Muscle of leg (tissue), 11 donors: ENCODE results near the gene S100PBP. TPM values are rescaled to one million over a fixed set of nuclear protein-coding genes. Genes with fewer than 3 reads are reported as not detected.
A peak's percentile ranks its signal among the peaks of the same experiment; 100 is the strongest.

ENCODE experiments used
- DNase-seq: peaks from one replicate; pipeline ENCODE4 v3.0.0; 2013
- H3K27ac ChIP-seq: one replicate; pipeline ENCODE4 v1.5.1; 2013; ENCODE audit warnings: mild to moderate bottlenecking, low read length, control low read depth
- H3K27me3 ChIP-seq: one replicate; pipeline ENCODE4 v1.6.1; 2013; ENCODE audit warnings: low read length; ENCODE audit not compliant: control insufficient read depth, insufficient read depth
- H3K36me3 ChIP-seq: one replicate; pipeline ENCODE4 v1.6.1; 2013; ENCODE audit warnings: low read length; ENCODE audit not compliant: control insufficient read depth, insufficient read depth
- H3K4me1 ChIP-seq: one replicate; pipeline ENCODE4 v1.6.1; 2013; ENCODE audit warnings: low read length; ENCODE audit not compliant: control insufficient read depth, insufficient read depth
- H3K4me3 ChIP-seq: one replicate; pipeline ENCODE4 v1.5.1; 2013; ENCODE audit warnings: low read length, control low read depth
- H3K9me3 ChIP-seq: replicated peaks from 2 replicates; pipeline ENCODE4 v1.6.1; 2013; ENCODE audit warnings: low read depth, low read length; ENCODE audit not compliant: control insufficient read depth
- WGBS: methylation state at CpG from one replicate; pipeline ENCODE4 v1.1.5; 2013; ENCODE audit warnings: missing lambda C conversion rate; ENCODE audit not compliant: insufficient coverage; 5-methylcytosine and 5-hydroxymethylcytosine counted together
- polyA plus RNA-seq, 8 donors: library from polyadenylated mRNA; unstranded; fragments of 120-200 nt; gene quantifications; one replicate each; pipeline versions ENCODE4 v1.2.1 to v1.2.3, GENCODE V29; 2013; ENCODE audit warnings: inconsistent platforms in 1 of 8, low replicate concordance in 1 of 8; ENCODE audit not compliant: insufficient read length in 8 of 8, insufficient read depth in 1 of 8
- total RNA-seq: library from RNA; stranded (reverse); fragments of 120-200 nt; gene quantifications from one replicate; pipeline ENCODE4 v1.2.4, GENCODE V29; 2013

S100PBP gene
- total and polyA plus RNA-seq, 9 donors, result 16.9 to 26.6 (median 22.8) TPM

DNA sequence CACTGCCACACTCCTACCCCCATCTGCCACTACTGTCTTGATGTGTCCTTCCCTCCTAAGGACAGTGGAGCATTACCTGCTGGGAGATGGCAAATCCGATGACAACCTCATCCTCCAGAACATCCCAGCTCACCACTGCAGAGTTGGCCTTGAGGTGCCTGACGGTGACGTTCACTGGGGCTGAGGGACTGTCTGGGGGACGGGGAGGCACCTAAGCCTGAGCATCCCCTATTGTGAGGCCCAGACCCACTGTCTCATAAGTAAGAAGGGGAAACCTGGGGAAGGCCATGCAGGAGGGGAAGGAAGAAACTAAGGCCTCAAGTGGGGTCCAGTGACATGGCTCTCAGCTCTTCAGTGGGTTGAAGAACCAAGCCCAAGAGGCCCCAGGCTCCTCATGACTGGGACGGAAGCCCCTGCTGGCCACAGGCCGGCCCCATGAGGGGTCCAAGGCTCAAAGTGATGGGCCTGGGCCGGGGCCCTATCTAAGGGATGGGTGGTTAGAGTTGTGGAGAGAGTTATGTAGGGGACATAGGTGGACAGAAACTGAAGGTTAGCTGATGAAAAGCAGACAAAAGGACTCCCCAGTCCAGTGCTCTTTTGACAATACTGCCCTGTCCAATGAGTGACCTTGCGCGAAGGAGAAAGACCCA, 51.5 kb downstream of the S100PBP start:
- Histone ChIP-seq H3K4me1 (peaks cover 45% of the 10 kb centered on the region), H3K36me3 (peaks cover 46% of the 10 kb centered on the region), H3K27me3 (peaks cover 5% of the 10 kb centered on the region), H3K9me3 (no peaks in the 10 kb centered on the region), H3K27ac (peak overlapping the region; percentile 65), H3K4me3 (peak overlapping the region; percentile 1)
- DNase-seq, result no peak
- 90% methylated on average over 5 of the region's 9 CpGs for WGBS

DNA sequence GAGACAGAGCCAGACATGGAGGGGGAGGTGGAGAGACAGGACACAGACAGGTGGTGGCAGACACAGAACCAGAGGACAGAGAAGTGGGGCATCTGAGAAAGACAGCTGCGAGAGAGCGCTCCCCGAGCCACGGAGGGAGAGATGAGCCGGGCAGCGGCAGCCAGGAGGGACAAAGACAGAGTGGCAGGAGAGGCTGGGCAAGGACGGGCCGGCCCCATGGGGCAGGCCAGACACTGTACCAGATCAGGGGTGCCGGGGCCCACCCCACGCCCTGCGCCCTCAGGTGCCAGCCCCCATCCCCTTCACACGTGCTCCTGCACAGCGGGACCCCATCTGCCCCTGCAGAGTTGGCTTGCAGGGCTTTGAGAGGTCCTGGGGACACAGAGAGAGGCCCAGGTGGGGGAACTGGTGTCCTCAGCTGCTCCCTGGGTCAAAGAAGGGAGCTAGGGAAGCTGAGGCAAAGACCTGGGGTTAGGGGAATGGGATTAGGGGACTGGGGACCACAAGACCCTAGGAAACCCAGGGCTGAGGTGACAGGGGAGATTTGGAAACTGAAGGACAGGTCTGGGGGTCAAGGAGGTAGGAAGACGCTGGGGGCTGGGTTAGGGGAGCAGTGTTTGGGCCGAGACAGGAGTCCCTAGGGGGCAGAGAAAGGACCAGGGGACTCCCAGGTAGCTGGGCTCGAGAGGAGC, 52.6 kb downstream of the S100PBP start:
- peaks cover 5% of the 10 kb centered on the region for H3K27me3 ChIP-seq
- peak overlapping the region; percentile 59 for H3K4me3 ChIP-seq
- 19% methylated on average over 12 of the region's 16 CpGs for whole genome bisulfite sequencing
- peaks cover 36% of the 10 kb centered on the region for H3K36me3 ChIP-seq
- peak overlapping the region; percentile 86 for H3K27ac ChIP-seq
- H3K9me3 ChIP-seq, result no peaks in the 10 kb centered on the region
- peaks cover 37% of the 10 kb centered on the region for H3K4me1 ChIP-seq
- DNase-seq, result peak; percentile 74

DNA sequence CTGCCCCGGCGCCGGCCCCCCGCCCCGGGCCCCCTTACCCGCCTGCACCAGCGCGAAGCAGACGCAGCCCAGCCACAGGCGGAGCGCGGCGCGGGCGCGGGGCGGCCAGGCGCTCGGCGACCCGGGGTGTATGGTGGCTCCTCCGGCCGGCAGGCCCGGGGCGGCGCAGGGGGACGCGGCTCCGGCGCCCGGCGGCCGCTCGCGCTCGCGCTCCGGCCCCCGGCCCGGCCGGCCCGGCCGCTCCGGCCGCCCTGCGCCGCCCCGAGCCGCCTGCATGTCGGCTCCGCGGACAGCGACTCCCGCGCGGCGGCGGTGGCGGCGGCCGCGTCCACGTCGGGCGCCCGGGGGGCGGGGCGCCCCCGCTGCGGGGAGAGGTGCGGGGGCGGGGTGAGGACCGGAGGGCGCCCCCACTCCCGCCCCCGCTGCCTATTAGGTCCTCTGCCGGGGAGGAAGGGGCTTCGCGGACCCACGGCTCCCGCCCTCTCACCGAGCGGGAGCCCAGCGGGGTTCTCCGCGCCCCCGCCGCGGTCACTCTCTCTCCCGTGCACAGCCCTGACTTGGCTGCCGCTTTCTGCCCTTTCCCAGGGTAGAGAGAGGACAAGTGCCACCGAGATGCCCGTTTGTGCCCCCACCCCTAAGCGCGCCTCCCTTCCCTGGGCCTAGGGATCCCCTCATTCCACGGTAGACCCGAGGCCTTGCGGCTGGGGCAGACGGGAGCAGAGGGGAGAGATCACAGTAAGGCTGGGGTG, 53.3 kb downstream of the S100PBP start, which contains the start of gene FNDC5:
TSS of gene FNDC5 (minus strand) at position 298 of the 749 bp plus-strand sequence.
- under 1% methylated on average over 90 of the region's 99 CpGs for WGBS
- H3K4me1 ChIP-seq, result peaks cover 37% of the 10 kb centered on the region
- H3K27ac ChIP-seq, result peak within 1 kb of the TSS; percentile 92
- H3K27me3 ChIP-seq, result peaks cover 5% of the 10 kb centered on the region
- DNase-seq, result peak; percentile 79
- H3K9me3 ChIP-seq, result no peaks in the 10 kb centered on the region
- H3K36me3 ChIP-seq, result peaks cover 34% of the 10 kb centered on the region
- peak within 1 kb of the TSS; percentile 73 for H3K4me3 ChIP-seq

GRCh38 chr1:32871364-32872191, 54.1 kb downstream of the S100PBP start:
- Histone ChIP-seq H3K27ac (peak overlapping the region; percentile 92), H3K36me3 (peaks cover 29% of the 10 kb centered on the region), H3K4me1 (peaks cover 42% of the 10 kb centered on the region), H3K9me3 (no peaks in the 10 kb centered on the region), H3K4me3 (peak overlapping the region; percentile 73), H3K27me3 (peaks cover 5% of the 10 kb centered on the region)
- WGBS, result 8% methylated on average over 4 of the region's 13 CpGs
- DNase-seq, result peak; percentile 94

DNA sequence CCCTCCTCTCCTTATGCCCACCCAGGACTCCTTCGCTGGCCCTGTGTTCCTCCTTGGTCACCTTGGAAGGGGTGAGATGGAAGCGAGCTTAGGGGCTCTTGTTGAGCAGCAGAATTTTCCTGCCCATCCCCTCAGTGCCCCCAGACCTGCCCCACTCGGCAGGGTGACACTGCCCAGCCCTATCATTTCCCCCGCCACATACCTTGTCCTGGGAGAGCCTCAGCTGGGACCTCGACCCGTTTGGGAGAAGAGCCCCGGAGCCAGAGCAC, 54.7 kb downstream of the S100PBP start:
- no peak for DNase-seq
- peaks cover 5% of the 10 kb centered on the region for H3K27me3 ChIP-seq
- WGBS, result 0% methylated on average over 4 of the region's 7 CpGs
- H3K36me3 ChIP-seq, result peaks cover 24% of the 10 kb centered on the region
- H3K4me3 ChIP-seq, result peak overlapping the region; percentile 73
- H3K27ac ChIP-seq, result peak overlapping the region; percentile 92
- peaks cover 47% of the 10 kb centered on the region for H3K4me1 ChIP-seq
- no peaks in the 10 kb centered on the region for H3K9me3 ChIP-seq

DNA sequence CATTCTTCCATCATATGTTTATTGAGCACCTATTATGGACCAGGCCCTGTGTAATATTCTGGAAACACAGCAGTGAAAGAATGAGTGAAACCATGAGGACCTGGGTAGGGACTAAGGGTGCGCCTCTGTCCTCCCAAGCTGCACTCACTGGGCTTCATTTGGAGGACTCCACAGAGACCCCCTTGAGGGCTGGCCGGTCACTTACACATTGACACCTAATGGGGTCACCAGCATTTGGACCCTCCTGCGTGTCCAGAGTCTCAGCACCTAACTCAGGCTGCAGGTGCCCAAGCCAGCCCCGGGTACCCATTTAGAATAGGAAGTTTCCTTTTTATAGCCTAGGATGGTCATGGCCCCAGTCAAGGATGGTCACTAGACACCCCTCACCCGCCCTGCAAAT, 56.0 kb downstream of the S100PBP start:
- no peaks in the 10 kb centered on the region for H3K9me3 ChIP-seq
- WGBS, result 94% methylated on average over 2 of the region's 5 CpGs

DNA sequence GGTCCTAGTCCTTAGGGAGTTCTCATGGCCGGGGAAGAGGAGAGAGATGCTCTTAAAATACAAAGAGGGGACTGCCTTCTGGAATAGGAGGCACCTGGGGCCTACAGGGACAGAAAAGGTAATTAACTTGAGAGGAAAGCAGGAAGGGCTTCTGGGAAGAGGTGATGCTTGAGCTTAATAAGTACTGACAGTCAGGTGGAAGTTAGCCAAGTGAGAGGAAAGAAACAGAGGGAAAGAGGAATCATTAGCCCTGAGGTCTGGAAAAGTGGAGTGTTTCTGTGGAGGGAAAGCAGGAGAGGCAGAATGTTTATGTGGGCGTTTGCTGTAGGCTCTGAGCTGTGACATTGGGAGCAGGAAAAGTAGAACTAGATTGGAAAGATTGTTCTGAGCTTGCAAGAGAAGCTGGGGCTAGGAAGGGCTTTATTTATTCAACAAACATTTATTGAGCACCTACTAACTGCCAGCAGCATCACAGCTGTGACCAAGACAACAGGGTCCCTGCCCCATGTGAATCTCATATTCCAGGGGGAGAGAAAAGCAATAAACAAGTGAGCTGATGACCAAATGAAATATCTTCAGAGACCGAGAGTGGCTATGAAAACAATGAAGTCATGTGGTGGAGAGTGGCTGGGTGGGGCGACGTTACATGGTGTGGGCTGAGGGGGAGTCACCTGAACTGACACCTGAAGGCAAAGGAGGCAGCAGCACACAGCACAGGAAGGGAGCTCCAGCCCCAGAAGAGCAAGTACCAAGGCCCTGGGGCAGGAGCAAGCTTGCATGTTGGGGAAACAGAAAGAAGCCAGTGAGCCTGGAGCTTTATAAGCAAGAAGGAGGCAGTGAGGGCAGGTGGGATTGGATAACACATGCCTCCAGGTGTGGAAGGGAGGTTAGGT, 57.7 kb downstream of the S100PBP start:
- no peak for DNase-seq
- H3K4me3 ChIP-seq, result no peak overlapping the region
- H3K9me3 ChIP-seq, result no peaks in the 10 kb centered on the region
- H3K36me3 ChIP-seq, result no peaks in the 10 kb centered on the region
- 42% methylated on average over 5 of the region's 5 CpGs for WGBS
- peaks cover 47% of the 10 kb centered on the region for H3K4me1 ChIP-seq
- H3K27ac ChIP-seq, result no peak overlapping the region
- H3K27me3 ChIP-seq, result peaks cover 5% of the 10 kb centered on the region

More for the DNA sequence above, 56.0 kb downstream of the S100PBP start:
- Histone ChIP-seq H3K36me3 (peaks cover 10% of the 10 kb centered on the region), H3K4me3 (no peak overlapping the region), H3K4me1 (peaks cover 61% of the 10 kb centered on the region), H3K27ac (no peak overlapping the region), H3K27me3 (peaks cover 5% of the 10 kb centered on the region)
- no peak for DNase-seq

DNA sequence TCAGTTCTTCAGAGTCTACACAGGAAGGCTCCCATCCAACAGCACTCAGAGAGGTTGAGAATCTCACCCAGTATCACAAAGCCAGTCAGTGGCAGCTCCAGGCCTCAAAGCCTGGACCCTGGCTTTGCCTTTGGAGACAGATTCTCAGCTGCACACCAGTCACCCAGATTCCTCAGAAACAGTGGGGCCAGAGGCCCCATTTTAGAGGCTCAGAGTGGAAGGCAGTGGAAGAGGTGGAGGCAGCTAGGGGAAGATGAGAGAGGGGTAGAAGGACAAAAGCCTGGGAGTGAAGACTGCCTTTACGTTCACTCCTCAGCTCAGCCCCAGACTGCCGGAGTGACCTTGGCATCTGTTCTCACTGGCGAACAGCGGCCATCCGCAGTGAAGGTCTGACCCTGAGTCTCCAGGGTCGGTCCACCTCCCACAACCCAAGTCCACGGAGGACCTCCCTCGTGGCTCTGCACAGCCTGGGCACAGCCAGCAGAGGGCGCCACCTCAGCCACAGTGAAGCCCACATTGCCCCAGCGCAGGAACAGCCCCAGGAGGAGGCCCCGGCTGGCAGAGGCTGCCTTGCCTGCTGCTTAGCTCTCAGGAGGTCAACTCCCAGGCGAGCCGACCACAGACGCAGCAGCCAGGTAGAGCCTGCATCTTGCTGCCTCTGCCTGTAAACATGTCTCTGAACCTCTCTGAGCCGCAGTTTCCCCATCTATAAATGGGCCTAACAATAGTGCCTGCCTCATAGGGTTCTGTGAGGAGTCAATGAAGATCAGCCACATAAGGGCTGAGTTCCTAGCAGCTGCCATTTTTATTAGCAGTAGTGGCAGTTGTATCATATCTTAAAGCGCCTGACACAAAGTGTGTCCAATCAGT, 59.1 kb downstream of the S100PBP start:
- Histone ChIP-seq H3K27me3 (peaks cover 4% of the 10 kb centered on the region), H3K4me3 (no peak overlapping the region), H3K27ac (no peak overlapping the region), H3K4me1 (peaks cover 38% of the 10 kb centered on the region), H3K9me3 (no peaks in the 10 kb centered on the region), H3K36me3 (no peaks in the 10 kb centered on the region)
- WGBS, result 26% methylated on average over 15 of the region's 16 CpGs
- no peak for DNase-seq
